ENCODE data around the gene PLXNB1.

GRCh38 chr3:48446043-48446424, 16.1 kb upstream of the PLXNB1 start:
- TF ChIP-seq ZNF274 (IDR thresholded peaks at IDR 0.05; ENCODE audit: low read depth, low read length) (no peak), YY1 (IDR thresholded peaks at IDR 0.05; ENCODE audit: insufficient read depth, insufficient read length) (no peak)

All from NT2/D1 (cell line).